Eye (tissue), 1 donor: Measurements from ENCODE around the gene ARSI.
A peak's percentile ranks its signal among the peaks of the same experiment; 100 is the strongest.

Source experiments
- DNase-seq: peaks from one replicate; pipeline ENCODE4 v3.0.0-alpha.2; 2015

ARSI gene

DNA sequence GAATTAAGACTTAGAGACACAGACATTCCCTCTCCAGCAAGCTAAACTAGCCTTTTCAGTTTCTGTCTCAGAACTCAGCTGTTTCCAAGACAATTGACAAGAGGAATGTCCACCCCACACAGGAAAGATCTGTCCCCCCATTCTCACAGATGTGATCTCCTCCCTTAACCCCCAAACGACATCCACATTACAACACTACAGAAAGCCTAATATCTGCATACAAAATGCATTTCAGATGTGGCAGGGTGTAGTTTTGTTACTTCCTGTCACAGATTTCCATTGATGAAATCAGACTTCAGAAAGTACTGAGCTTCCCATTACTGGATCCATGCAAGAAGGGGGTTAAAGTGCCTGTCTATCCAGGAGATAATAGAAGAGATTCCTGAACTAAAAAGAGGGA, 2.9 kb upstream of the ARSI start:
- DNase-seq, result no peak

DNA sequence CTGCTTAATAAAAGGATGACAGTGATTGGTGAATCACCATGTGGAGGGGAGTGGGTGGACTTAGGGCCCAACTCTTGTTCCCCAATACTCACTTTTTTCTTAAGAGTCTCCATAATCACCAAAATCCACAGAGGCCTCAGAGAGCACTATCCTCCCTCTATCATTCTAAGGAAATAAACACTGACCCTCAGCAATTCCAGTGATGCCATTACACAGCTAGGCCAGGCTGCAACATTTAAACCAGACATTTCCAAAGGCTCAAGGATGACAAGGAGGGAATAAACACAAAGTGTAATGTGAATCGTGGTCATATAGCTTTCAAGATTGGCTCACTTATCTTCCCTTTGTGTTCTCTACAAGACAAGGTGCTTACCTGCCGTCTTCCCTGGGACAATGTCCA, 2.4 kb upstream of the ARSI start:
- no peak for DNase-seq

DNA sequence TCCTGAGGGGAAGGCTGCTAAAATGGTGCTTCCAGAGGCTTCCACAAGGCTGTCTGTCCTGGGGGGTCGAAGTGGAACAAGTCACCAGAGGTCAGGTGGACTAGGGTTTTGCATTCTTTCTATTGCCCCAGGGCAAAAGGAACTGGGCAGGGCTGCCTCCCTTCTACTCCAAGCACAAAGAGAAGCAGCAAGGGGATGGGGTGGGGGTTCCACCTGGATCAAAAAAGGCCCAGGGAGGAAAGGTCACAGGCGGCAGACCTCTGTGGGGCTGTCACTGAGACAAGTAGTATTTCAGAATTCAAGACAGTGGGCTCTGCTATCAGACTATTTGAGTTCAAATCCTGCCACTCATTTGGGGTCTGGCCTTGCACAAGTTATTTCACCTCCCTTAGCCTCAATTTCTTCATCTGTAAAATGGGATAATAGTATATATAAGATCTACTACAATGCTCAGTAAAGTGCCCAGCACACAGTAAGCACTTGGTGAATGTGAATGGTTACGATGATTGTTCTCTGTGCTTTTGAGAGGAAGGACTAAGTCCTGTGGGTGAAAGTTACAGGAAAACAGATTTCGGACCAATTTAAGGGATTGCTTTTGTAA, 1.9 kb upstream of the ARSI start:
- no peak for DNase-seq

DNA sequence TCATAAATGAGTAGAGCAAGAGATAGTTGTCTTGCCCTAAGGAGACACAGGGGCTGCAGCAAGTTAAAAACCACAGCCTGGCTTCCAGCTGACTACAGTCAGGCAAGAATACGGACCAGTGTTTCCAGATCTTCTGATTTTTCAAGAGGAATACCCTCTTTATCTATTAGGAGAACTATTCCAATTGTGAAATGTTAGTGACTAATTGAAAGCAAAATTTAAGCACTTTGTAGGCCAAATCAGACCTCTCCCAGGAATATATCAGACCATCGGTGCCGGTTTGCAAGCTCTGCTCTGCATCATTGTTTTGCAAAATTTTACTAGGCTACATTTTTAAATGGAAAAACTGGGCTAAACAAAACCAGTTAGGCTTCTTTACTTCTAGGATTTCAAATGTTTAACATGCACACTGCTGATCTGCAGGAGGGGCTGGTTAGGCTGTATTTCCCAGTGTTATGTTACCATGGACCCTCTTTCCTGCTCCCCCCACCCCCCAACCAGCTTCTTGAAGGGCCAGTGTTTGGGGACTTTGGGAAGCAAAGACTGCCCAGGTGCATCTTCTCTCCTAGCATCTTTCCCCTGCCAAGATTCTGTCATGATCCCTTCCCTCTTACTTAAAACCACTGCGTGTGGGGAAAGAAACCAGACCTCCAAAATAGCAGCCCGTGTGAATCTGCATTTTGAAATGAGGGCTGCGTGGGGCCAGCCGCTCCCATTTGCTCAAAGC, 1.1 kb upstream of the ARSI start:
- DNase-seq, result no peak

DNA sequence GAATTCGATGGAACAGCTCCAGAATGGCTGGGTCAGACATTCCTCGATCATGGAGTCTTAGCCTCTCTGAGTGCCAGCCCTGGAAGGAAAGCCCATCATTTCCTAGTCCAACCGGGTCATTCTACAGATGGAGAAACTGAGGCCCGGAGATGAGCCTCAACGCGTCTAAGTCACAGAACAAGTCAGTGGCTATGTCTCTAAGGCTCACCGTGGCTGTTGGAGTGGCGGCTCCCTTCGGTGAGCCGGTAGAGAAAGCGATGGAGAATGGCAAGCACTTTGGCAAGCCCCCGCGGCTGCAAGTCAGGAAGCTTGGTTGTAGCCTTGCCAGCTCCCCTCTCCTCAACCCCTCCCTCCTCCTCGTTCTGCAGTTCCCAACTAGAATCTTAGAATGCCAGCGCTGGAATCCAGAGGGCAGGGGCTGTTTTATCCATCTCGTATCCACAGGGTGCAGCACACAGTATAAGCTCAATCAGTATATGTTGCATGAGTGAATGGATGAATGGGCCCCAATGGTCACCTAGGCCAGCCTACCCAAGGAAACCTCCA, 438 bp upstream of the ARSI start:
- no peak for DNase-seq

DNA sequence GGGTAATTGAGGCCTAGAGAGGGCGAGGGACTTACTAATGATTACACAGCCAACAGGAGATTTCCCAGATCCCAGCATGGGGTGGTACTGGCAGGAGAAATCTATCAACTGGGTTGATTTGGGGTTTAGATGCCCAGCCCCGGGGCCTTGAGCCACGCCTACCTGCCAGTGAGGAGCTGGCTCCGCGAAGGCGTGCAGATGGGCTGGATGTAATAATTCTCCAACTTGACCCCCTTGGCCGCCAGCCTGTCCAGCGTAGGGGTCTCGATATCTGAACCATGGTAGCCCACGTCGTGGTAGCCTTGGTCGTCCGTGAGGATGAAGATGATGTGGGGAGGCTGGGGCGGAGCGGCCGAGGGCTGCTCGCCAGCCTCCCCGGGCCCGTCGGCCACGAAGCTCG, 804 bp downstream of the ARSI start:
- DNase-seq, result no peak

DNA sequence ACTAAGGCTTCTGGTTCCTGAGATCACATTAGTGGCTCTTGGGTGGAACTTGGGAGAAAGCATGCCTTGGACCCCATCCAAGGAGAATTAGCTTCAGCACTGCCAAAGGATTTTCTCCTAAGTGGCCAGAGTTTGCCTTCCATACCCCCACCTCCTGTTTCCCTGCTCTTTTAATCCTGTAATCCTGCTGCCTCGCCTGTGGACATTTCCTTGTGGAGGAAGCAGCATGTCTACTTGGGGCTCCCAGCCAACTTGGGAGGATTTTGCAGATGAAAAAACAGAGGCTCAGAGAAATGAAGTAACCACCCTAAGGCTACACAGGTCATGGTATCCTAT, 1.6 kb downstream of the ARSI start:
- DNase-seq, result peak; percentile 66

DNA sequence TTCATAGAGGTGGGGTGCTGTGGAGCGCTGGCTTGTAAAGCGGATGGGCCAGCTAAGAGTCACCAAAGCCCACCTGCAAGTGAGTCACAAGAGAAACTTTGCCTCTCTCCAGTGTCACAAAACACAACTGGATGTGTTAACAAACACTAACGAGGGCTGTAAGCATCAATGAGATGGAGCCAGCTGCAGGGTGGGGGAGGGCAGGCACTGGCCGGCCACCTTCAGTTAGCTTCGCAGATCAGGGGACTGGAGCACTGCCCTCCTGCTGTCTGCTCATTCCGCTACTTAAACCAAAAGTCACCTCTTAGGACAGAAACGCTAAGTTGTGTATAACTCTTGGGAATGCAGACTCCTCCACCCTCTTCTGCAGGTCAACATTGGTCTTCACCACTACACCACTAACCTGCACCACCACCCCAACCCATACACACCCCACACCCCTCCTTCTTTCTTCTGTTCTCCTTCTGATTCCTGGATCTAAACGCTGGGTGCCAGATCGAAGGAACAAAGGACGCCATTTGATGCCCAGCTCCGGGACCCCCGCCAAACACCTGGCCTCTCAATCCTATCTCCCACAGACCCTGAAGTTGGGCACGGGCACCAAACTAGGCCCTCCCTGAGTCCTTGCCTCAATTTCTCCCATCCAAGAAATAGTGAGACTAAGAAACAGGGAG, 2.1 kb downstream of the ARSI start:
- no peak for DNase-seq

DNA sequence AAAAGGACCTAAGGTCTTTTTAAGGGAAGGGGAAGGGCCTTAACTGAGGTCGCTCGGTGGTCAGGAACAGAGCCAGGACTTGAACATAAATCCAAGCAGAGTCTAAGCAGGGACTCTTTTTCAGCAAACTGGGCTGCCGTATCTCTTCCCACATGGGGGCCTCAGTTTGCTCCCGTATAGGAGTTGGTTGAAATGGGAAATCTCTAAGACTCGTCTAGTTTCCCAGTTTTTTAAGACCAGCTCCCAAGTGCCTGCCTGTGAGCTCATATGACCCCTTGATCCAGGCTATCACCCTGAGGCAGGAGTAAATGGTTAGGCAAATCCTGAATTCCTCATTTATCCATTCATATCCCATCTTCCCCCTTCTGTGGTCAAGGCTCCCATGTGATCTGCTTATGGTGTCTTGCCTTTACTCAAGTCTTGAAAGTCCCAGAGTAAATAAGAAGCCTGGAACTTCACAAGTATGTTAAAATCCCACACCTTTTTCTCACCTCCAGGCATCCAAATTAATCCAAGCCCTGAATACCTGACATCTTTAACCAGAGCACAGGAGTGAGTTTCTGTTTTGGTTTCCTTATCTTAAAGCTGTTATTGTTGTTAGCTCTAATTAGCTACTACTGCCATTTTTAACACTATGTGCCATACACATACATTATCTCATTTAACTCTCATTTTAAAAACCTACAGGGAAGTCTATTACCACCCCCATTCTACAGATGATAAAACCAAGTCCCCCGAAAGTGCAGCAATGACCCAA, 3.0 kb downstream of the ARSI start:
- no peak for DNase-seq

DNA sequence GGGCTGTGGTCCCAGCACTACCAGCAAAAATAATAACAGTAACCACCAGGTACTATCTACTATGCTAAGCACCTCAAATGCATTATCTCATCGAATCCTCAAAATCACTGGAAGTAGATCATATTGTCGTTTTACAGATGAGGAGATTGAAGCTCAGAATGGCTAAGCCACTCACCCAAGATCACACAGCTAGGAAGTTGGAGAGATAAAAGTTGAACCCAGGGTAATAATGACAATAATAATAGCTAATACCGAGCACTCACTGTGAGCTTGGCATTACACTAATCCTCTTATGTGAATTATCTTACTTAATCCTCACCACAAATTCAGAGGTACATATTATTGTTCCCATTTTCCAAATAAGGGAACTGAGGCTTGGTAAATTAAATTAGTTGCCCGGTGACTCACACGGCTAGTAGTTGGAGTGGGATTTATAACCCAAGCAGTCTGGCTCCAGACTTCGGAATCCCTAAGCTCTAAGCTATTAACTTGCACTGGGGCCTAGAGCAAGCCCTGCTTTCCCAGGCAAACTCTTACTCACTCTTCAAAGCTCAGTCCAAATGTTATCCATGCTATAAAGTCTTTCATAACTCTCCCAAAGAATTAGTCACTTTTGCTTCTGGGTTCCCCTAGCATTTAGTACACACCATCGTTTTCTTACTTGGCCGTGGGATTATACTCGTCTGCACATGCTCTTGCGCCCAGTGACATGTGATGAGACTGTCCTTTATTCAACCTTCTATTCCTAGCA, 3.8 kb downstream of the ARSI start:
- no peak for DNase-seq

DNA sequence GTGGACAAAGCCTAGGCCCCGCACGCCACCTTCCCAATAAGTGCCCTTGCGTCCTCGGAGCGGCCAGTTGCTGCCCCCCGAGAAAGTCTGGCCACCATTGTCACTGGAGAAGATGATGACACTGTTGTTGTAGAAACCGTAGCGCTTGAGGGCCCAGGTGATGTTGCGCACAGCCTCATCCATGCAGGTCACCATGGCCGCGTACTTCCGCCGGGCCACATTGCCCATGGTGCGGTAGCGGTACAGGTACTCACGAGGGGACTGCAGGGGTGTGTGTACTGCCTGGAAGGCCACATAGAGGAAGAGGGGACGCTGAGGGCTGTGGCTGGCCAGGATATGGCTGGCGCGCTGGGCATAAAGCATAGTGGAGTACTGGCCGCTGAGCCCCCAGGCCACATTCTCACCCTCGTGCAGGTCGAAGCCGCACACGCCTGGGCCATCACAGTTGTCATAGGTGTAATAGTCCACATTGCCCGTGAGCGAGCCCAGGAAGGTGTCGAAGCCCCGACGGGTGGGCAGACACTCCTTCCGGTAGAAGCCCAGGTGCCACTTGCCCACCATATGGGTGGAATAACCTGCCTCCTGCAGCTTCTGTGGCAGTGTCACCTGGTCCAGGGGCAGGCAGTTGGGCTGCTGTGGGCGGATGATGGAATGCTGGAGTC, 4.6 kb downstream of the ARSI start:
- no peak for DNase-seq

DNA sequence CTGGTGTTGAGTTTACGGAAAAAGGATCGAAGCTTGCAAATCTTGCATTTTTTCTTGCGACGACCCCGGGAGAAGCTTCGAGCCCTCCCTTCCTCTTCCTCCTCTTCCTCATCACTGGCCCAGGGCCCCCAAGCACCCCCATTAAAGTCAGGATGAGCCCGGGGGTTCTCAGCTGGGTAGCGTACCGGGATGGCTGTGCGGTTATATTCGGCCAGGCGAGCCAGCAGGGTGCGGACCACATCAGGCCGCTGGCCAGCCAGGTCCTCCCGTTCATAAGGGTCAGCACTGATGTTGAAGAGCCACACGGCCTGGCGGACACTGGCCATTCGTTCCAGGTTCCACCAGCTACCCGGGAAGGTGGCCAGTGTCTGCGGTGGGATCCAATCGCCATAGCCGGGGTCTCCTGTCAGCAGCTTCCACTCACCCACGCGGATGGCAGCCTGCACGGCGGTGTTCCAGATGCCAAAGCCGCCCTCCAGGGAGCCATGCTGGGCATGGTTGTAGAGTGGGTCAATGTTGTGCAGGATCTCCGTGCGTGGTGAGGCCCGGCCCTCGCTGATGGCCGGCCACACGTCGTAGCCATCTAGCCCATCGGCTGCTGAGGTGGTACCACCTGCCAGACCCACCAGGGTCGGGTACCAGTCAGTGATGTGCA, 5.3 kb downstream of the ARSI start:
- no peak for DNase-seq

DNA sequence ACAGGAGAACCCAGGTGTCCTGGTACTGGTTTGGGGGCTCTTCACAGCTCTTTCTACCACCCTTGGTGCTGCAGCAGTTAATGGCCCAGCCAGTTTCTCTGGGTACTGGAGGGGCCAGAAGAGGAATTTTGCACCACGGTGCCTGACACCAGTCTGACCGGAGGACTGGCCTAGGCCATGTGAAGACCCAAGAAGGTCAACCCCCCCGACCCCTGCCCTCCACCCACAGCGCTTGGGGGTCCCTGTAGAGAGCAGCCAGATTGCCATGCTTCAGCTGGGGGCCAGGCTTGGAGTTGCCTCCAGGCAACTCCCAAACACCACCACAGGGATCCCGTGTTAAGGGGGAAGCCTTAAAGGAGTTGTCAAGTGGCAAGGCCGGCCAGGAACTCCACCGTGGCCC, 6.2 kb downstream of the ARSI start:
- DNase-seq, result no peak

DNA sequence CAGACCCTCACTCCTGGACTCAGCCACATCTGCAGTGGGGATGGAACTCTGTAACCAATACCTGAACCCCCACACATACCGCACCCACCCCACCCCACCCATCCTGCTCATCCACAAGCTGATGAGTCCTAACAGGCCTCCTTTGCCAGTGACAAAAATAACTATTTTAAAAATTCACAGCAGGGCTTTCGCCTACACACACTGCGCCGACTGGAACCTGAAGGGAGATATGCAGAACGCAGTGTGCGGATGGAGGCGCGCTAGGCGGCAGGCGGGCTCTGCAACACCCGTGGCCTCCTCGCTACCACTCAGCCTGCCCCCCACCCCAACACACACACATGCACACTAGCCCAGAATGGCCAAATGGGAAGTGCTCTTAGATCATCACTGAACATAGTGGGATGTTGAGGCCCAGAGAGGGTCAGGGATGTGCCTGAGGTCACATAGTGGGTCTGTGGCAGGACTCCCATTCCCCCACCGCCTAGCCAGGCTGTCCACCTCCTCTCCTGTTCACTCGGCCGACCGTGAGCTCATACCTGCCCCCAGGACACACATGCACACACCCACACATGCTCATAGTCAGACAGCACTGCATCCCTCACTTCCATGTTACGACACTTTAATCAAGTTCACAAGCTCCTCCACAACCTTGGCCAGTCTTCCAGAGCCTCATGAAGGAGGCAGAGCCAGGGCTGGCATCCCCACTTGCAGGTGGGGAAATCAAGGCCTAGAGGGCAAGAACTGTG, 6.8 kb downstream of the ARSI start:
- DNase-seq, result no peak

DNA sequence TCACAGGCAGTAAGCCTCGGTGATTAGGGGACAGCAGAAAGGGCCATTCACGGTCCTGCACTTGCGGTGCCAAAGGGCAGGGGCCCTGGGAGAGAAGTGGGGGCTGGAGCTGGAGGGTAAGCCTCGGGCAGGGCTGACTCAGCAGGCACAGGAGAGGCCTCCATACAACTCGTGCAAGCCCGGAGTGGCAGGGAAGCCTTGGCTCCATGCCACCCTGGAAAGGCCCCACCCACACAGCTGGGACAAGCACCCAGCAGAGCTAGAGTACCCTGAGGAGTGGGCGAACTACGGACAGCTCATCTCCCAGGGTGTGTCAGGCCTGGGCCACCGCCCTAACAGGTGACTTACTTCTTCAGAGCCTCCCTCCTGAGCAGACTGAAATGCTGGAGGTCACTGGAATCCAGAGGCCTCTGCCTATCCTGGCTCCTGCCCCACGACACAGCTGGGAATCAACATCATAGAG, 7.5 kb downstream of the ARSI start:
- DNase-seq, result no peak

DNA sequence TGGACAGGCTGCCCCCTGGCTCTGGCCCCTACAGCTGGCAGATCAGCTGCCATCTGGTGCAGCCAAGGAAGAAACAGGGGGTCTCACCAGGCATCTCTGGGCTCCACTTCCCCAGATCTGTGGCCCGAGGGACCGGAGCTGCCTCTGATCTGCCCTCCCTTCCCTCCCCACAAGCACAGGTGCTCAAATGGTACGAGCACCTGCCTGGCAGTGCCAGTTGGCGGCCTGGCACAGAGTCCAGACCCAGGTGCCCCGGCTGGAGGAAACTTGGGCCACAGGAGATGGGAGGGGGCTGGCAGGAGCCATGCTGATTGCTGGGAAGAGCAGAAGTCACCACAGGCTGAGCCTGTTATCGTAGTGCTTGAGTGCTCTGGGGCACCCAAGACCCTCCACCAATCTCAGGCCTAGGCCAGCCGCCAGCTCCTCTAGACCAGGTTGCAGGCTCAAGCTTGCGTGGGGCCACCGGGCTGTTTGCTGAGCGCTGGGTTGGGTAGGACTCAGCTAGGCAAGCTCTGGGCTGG, 8.1 kb downstream of the ARSI start:
- DNase-seq, result no peak

DNA sequence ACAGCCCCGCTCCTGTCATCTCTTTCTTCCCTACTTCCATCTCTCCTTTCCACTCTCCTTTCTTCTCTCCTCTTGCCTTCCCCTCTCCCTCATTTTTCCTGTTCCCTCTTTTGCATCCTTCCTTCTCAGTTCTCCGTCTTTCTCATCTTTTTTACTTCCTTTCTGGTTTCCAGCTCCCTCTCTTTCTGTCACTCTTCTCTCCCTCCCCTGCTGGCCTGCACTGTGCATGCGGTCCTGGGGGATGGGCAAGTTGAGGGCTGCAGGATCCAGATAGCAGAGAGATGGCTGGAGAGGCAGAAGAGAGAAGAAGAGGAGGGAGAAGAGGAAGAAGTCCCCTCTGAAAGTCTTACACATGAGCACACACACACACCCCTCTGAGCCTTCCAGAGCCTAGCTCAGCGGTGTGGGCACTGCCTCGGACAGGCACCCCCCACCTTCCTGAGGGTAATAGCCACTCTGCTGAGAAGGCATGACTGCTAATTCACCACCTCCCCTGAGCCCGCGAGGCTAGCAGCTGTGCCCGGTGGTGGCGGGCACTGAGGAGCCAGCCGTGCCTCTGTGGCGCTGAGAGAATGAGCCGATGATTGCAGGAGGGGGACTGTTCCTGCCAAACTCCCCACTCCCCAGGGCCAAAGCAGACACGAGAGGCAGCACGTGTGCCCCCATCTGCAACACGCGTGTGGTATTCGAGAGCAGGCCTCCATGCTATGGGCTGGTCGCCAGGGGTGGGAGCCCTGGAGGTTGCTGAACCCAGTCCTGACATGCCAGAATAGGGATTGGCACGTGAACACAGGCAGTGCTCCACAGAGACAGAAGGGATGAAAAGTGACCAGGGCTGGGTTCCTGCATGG, 9.4 kb downstream of the ARSI start:
- no peak for DNase-seq

DNA sequence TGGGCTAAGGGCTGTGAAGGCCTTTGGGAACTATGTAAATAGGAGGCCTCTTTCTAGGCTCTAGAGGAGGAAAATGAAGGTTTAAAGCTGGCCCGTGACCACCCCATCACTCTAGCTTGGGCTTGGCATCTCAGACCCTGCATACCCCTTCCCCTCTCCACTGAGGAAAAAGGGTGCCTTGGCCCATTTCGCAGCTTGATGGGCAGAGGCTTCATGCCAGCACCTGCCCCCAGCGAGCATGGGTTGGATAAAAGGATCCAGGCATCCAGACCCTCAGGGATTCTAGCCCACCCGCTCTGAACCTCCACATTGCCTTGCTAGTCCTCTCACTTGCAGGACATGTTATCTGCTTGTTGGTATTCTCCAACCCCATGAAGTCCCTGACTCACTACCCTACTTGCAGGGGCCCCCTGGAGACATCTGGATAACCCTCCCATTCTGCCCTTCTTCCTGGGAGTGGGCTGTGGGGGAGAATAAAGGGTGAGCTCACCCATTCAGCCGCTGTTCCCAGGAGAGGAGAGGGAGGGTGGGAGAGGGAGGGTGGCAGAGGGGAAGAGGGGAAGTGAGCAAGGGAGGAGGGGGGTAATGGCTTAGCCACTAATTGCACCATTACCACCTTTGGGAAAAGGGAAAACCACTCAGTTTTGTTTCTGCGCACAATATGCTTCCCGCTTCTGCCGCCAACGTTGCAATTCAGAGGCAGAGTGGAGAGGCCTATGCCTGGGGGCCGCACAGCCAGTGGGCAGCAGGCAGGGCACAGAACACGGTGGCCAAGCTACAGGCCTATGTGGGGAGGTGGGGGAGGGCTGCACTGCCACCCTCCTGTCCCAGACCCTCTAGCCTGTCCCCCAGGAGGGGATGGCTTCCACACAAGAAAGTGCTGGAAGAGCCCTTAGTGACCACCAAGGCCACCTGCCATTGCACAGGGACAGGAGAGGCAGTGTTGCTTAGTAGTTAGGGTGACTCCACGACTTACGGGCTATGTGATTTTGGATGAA, 11.0 kb downstream of the ARSI start:
- no peak for DNase-seq
